GM18507 (cell line): Measurements from ENCODE around the gene AFF3.
"Not testable (repeated sequence)": the region's sequence is repeated elsewhere in the genome, so short reads cannot be mapped to it uniquely, and the experiment has no call there.

Source experiments
- DNase-seq: peaks from one replicate; pipeline ENCODE4 v3.0.0; 2011; ENCODE audit warnings: low read depth; ENCODE audit not compliant: insufficient read length; ENCODE audit errors: extremely low spot score
- FAIRE-seq: peaks from 2 replicates; lab custom pipeline; 2011; peaks lifted over from hg19 to GRCh38; lab: Jason Lieb, UNC

Gene AFF3

GRCh38 chr2:99757611-99758114 is 384.7 kb downstream of the AFF3 start:
- DNase-seq = no peak
- FAIRE-seq = no peak

GRCh38 chr2:99756059-99756458 is 386.3 kb downstream of the AFF3 start:
- FAIRE-seq (no peak), DNase-seq (no peak)

GRCh38 chr2:99754210-99754609 is 388.2 kb downstream of the AFF3 start:
- no peak for FAIRE-seq

GRCh38 chr2:99753505-99753904 is 388.9 kb downstream of the AFF3 start:
- FAIRE-seq (no peak), DNase-seq (no peak)

More at GRCh38 chr2:99754210-99754609, 388.2 kb downstream of the AFF3 start:
- DNase-seq = no peak

GRCh38 chr2:99748344-99748743 is 394.0 kb downstream of the AFF3 start:
- DNase-seq = no peak
- no peak for FAIRE-seq

GRCh38 chr2:99747842-99748241 is 394.5 kb downstream of the AFF3 start:
- no peak for FAIRE-seq

GRCh38 chr2:99743146-99743545 is 399.2 kb downstream of the AFF3 start:
- no peak for FAIRE-seq

More at GRCh38 chr2:99747842-99748241, 394.5 kb downstream of the AFF3 start:
- no peak for DNase-seq

GRCh38 chr2:99737537-99737936 is 404.9 kb downstream of the AFF3 start:
- DNase-seq = no peak
- FAIRE-seq = no peak

More at GRCh38 chr2:99743146-99743545, 399.2 kb downstream of the AFF3 start:
- DNase-seq = no peak

- FAIRE-seq (no peak), DNase-seq (no peak)
These were observed 406.6 kb downstream of the AFF3 start for GRCh38 chr2:99735753-99736152.

- DNase-seq, FAIRE-seq: not testable (repeated sequence)
These were observed 407.1 kb downstream of the AFF3 start for GRCh38 chr2:99735314-99735713.

GRCh38 chr2:99734236-99734635 is 408.2 kb downstream of the AFF3 start:
- DNase-seq = no peak
- FAIRE-seq = no peak

GRCh38 chr2:99729104-99730025 is 413.0 kb downstream of the AFF3 start:
- no peak for FAIRE-seq

GRCh38 chr2:99728166-99728565 is 414.2 kb downstream of the AFF3 start:
- FAIRE-seq (no peak), DNase-seq (no peak)

More at GRCh38 chr2:99729104-99730025, 413.0 kb downstream of the AFF3 start:
- no peak for DNase-seq

- FAIRE-seq = no peak
These were observed 415.2 kb downstream of the AFF3 start for GRCh38 chr2:99727199-99727598.

GRCh38 chr2:99726691-99727090 is 415.7 kb downstream of the AFF3 start:
- DNase-seq (no peak), FAIRE-seq (no peak)

More at GRCh38 chr2:99727199-99727598, 415.2 kb downstream of the AFF3 start:
- DNase-seq = no peak

- DNase-seq (no peak), FAIRE-seq (no peak)
These were observed 416.6 kb downstream of the AFF3 start for GRCh38 chr2:99725820-99726219.

GRCh38 chr2:99722476-99722875 is 419.9 kb downstream of the AFF3 start:
- no peak for DNase-seq
- FAIRE-seq = no peak

- FAIRE-seq (no peak), DNase-seq (no peak)
These were observed 423.3 kb downstream of the AFF3 start for GRCh38 chr2:99719102-99719501.

- no peak for DNase-seq
- no peak for FAIRE-seq
These were observed 426.4 kb downstream of the AFF3 start for GRCh38 chr2:99715956-99716355.

- DNase-seq (no peak), FAIRE-seq (no peak)
These were observed 428.0 kb downstream of the AFF3 start for GRCh38 chr2:99714349-99714748.

GRCh38 chr2:99711144-99711543 is 431.2 kb downstream of the AFF3 start:
- FAIRE-seq (no peak), DNase-seq (no peak)
